B cell (primary cell): Measurements from ENCODE around the gene NRBP1. TPM values are rescaled to one million over a fixed set of nuclear protein-coding genes. Genes with fewer than 3 reads are reported as not detected.

Source experiments
- ATAC-seq: fragments of 200-7000 bp; cut with Tn5 transposase; one replicate; pipeline ENCODE4 v1.10.0; 2021; ENCODE audit warnings: low read depth, mild to moderate bottlenecking, moderate number of reproducible peaks, moderate library complexity
- CTCF ChIA-PET: fragments of 350-600 bp; sonication (Branson Sonifier 250); formaldehyde crosslinking; loops from one replicate; lab custom pipeline; 2021; ENCODE audit warnings: antibody characterized with exemption, inconsistent platforms; lab: Charles Lee
- POLR2A ChIA-PET: fragments of 350-600 bp; sonication (Branson Sonifier 250); formaldehyde crosslinking; loops from one replicate; lab custom pipeline; 2021; ENCODE audit warnings: antibody characterized with exemption; lab: Charles Lee
- DNase-seq: peaks from one replicate; pipeline ENCODE4 v3.0.0; 2013
- H2AFZ ChIP-seq: 2 replicates; pipeline ENCODE4 v1.6.1; 2012; ENCODE audit warnings: mild to moderate bottlenecking, low read depth, low read length; ENCODE audit not compliant: insufficient read depth, poor library complexity, severe bottlenecking
- H3K27ac ChIP-seq, 2 donors: 1 replicate in 1 of 2; 2 replicates in 1 of 2; pipeline ENCODE4 v1.5.1; 2012 to 2013; ENCODE audit warnings: low read length in 2 of 2, mild to moderate bottlenecking in 2 of 2, moderate library complexity in 1 of 2
- H3K27me3 ChIP-seq, 4 experiments: fragments of 200-600 bp in 1 of 4; sonication (generic) in 1 of 4; replicated peaks in 1 of 4; 1 replicate in 2 of 4; 2 replicates in 2 of 4; pipeline versions ENCODE4 v1.6.1 to v1.7.0; 2013 to 2016; ENCODE audit warnings: low read length in 3 of 4, mild to moderate bottlenecking in 2 of 4, mixed read lengths in 1 of 4, moderate library complexity in 1 of 4; ENCODE audit not compliant: insufficient read depth in 4 of 4, control insufficient read depth in 3 of 4; ENCODE audit errors: control extremely low read depth in 1 of 4
- H3K36me3 ChIP-seq, 2 experiments: replicated peaks in 1 of 2; 1 replicate in 1 of 2; 2 replicates in 1 of 2; pipeline versions ENCODE4 v1.6.1 to v1.7.1; 2013; ENCODE audit warnings: low read length in 1 of 2; ENCODE audit not compliant: insufficient read depth in 2 of 2, control insufficient read depth in 1 of 2; ENCODE audit errors: control extremely low read depth in 1 of 2, extremely low read depth in 1 of 2
- H3K4me1 ChIP-seq, 2 donors: fragments of 200-600 bp in 1 of 2; sonication (generic) in 1 of 2; 1 replicate in 1 of 2; 2 replicates in 1 of 2; pipeline versions ENCODE4 v1.5.1 to v1.6.1; 2013 to 2017; ENCODE audit warnings: low read length in 2 of 2; ENCODE audit not compliant: control insufficient read depth in 2 of 2, insufficient read depth in 2 of 2
- H3K4me2 ChIP-seq: replicated peaks from 2 replicates; pipeline ENCODE3; 2012; ENCODE audit warnings: mild to moderate bottlenecking, low read depth, low read length; ENCODE audit not compliant: poor library complexity, severe bottlenecking
- H3K4me3 ChIP-seq, 5 experiments: fragments of 200-600 bp in 1 of 5; sonication (generic) in 1 of 5; 1 replicate in 3 of 5; 2 replicates in 2 of 5; pipeline versions ENCODE4 v1.5.1 to v1.7.0; 2011 to 2016; ENCODE audit warnings: low read length in 4 of 5, mild to moderate bottlenecking in 4 of 5, low read depth in 2 of 5, control low read depth in 1 of 5, moderate library complexity in 1 of 5; ENCODE audit not compliant: insufficient read depth in 1 of 5; ENCODE audit errors: control extremely low read depth in 1 of 5, extremely low read depth in 1 of 5
- H3K79me2 ChIP-seq: fragments of 200-600 bp; sonication (generic); one replicate; pipeline ENCODE4 v1.6.0; 2016; ENCODE audit warnings: low read length; ENCODE audit not compliant: control insufficient read depth, insufficient read depth
- H3K9ac ChIP-seq: fragments of 200-600 bp; sonication (generic); 2 replicates; pipeline ENCODE4 v1.6.1; 2017; ENCODE audit warnings: mild to moderate bottlenecking, low read length, moderate library complexity
- H3K9me3 ChIP-seq, 3 donors: one replicate each; pipeline versions ENCODE4 v1.6.1 to v1.7.1; 2013; ENCODE audit warnings: low read length in 2 of 3; ENCODE audit not compliant: control insufficient read depth in 2 of 3, insufficient read depth in 1 of 3; ENCODE audit errors: control extremely low read depth in 1 of 3
- H4K20me1 ChIP-seq: 2 replicates; pipeline ENCODE4 v1.6.0; 2012; ENCODE audit warnings: mild to moderate bottlenecking, low read length; ENCODE audit not compliant: insufficient read depth, control insufficient read depth, poor library complexity, severe bottlenecking
- H3K27ac Mint-ChIP-seq: one replicate; pipeline ENCODE4 v1.8.0; 2021; ENCODE audit warnings: mixed read lengths
- H3K27me3 Mint-ChIP-seq: one replicate; pipeline ENCODE4 v1.8.0; 2021; ENCODE audit warnings: mixed read lengths
- H3K4me1 Mint-ChIP-seq: one replicate; pipeline ENCODE4 v1.8.0; 2021; ENCODE audit warnings: mixed read lengths
- H3K4me3 Mint-ChIP-seq: one replicate; pipeline ENCODE4 v1.8.0; 2021; ENCODE audit warnings: mixed read lengths
- H3K9me3 Mint-ChIP-seq: one replicate; pipeline ENCODE4 v1.8.0; 2022; ENCODE audit warnings: mixed read lengths; ENCODE audit not compliant: insufficient read depth
- EZH2 ChIP-seq: IDR thresholded peaks from 2 replicates; pipeline ENCODE4 v1.6.1; 2012; ENCODE audit warnings: borderline replicate concordance, low read depth, mild to moderate bottlenecking, moderate library complexity, low read length; ENCODE audit not compliant: insufficient read depth, poor library complexity, severe bottlenecking
- WGBS: methylation state at CpG from one replicate; pipeline ENCODE4 v1.1.5; 2013; ENCODE audit warnings: missing lambda C conversion rate; ENCODE audit not compliant: insufficient coverage; 5-methylcytosine and 5-hydroxymethylcytosine counted together
- intact Hi-C: fragments of 100-400 bp; cut with micrococcal nuclease; formaldehyde crosslinking; loops from one replicate; pipeline ENCODE4 v1.10.0; 2022
- polyA plus RNA-seq: library from polyadenylated mRNA; depleted of rRNA; stranded (reverse); fragments of >200 nt; gene quantifications from 2 replicates; pipeline ENCODE4 v1.2.3, GENCODE V29; 2012
- total RNA-seq, 2 donors: library from RNA; stranded (reverse); fragments of 120-200 nt in 1 of 2; gene quantifications; 1 replicate in 1 of 2; 2 replicates in 1 of 2; pipeline versions ENCODE4 v1.2.3 to v1.2.4, GENCODE V29; 2013 to 2022
- TF ChIP-seq, protein P1 (sequence below): fragments of 200-600 bp; IDR thresholded peaks from one replicate; pipeline ENCODE4 v1.8.0; 2022; ENCODE audit warnings: antibody characterized with exemption, mild to moderate bottlenecking

Gene NRBP1
- total and polyA plus RNA-seq, 2 donors (not counting 1 experiment from before 2014, with no cell fraction given) = 69.2 to 115 TPM

DNA sequence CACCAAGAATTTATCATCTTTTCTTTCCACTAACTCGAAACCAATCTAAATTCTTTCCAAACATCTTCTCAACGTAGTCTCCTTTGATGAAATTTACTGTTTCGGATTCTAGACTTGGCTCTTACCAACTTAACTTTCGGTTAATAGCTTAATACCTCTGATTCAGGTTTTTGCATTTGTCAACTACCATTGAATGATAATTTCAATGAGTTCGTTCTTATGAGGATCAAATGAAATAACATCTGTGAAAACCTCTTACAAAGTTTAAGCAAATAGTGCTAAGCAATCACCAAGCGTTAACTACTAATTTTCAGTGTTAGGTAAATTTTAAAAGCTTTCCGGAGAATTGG is 593 bp upstream of the NRBP1 start:
- H3K4me3 Mint-ChIP-seq = peak overlapping the region; percentile 96

More for the DNA sequence above, 593 bp upstream of the NRBP1 start:
- DNase-seq (no peak), ATAC-seq (no peak)
- Histone ChIP-seq H2AFZ (peak overlapping the region; percentile 100), H3K79me2 (peaks cover 39% of the 10 kb centered on the region), H3K36me3 (no peaks in the 10 kb centered on the region), H3K4me3 (peak overlapping the region; percentile 68 to 98 (median 88)), H3K9me3 (no peaks in the 10 kb centered on the region), H3K9ac (peak overlapping the region; percentile 98), H3K4me2 (peak overlapping the region; percentile 96), H3K27me3 (no peaks in the 10 kb centered on the region), H3K27ac (peak overlapping the region; percentile 82 to 86), H4K20me1 (peaks cover 39% of the 10 kb centered on the region), H3K4me1 (peaks cover 15 to 21% of the 10 kb centered on the region in 2 donors)
- peak overlapping the region; percentile 97 for H3K27ac Mint-ChIP-seq
- H3K27me3 Mint-ChIP-seq = no peaks in the 10 kb centered on the region
- 54% methylated on average over 3 of the region's 7 CpGs for WGBS
- no peaks in the 10 kb centered on the region for H3K9me3 Mint-ChIP-seq
- intact Hi-C loops = loop anchor here (1.0 to 5.0 kb wide), 10 partner anchors 14 to 342 kb away; partner anchors contain the start of genes CCDC121, EIF2B4, GPN1 and GTF3C2
- CTCF ChIA-PET = interaction anchor here (0.7 to 5.0 kb wide), 7 partner anchors 12 to 71 kb away, joined by 3 to 31 read pairs (median 4); partner anchors contain the start of genes EIF2B4, PPM1G, SNX17 and ZNF513
- TF ChIP-seq EZH2 = no peak
- TF ChIP-seq, protein P1, sequence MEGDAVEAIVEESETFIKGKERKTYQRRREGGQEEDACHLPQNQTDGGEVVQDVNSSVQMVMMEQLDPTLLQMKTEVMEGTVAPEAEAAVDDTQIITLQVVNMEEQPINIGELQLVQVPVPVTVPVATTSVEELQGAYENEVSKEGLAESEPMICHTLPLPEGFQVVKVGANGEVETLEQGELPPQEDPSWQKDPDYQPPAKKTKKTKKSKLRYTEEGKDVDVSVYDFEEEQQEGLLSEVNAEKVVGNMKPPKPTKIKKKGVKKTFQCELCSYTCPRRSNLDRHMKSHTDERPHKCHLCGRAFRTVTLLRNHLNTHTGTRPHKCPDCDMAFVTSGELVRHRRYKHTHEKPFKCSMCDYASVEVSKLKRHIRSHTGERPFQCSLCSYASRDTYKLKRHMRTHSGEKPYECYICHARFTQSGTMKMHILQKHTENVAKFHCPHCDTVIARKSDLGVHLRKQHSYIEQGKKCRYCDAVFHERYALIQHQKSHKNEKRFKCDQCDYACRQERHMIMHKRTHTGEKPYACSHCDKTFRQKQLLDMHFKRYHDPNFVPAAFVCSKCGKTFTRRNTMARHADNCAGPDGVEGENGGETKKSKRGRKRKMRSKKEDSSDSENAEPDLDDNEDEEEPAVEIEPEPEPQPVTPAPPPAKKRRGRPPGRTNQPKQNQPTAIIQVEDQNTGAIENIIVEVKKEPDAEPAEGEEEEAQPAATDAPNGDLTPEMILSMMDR = no peak
- peaks cover 29% of the 10 kb centered on the region for H3K4me1 Mint-ChIP-seq
- POLR2A ChIA-PET = interaction anchor here (1.0 to 3.5 kb wide), 4 partner anchors 18 to 376 kb away, joined by 3 to 28 read pairs (median 5); partner anchors contain the start of genes AGBL5 and PPM1G
